Right cardiac atrium (tissue), 5 donors: ENCODE data around the gene GALNT16. TPM values are rescaled to one million over a fixed set of nuclear protein-coding genes. Genes with fewer than 3 reads are reported as not detected.

Experiments used
- ATAC-seq, 2 donors: fragments of 200-7000 bp; cut with Tn5 transposase; one replicate each; pipeline versions ENCODE4 v1.8.0 to v1.9.1; 2020; ENCODE audit warnings: moderate library complexity in 2 of 2, mild to moderate bottlenecking in 1 of 2
- DNase-seq, 3 donors: peaks; one replicate each; pipeline ENCODE4 v3.0.0-alpha.2; 2020
- H3K27ac ChIP-seq: one replicate; pipeline ENCODE4 v1.5.1; 2013; ENCODE audit warnings: mild to moderate bottlenecking, low read length, control low read depth, moderate library complexity
- H3K27me3 ChIP-seq: one replicate; pipeline ENCODE4 v1.6.1; 2013; ENCODE audit not compliant: control insufficient read depth, insufficient read depth
- H3K4me1 ChIP-seq: one replicate; pipeline ENCODE4 v1.6.1; 2013; ENCODE audit warnings: low read length; ENCODE audit not compliant: control insufficient read depth, insufficient read depth
- H3K4me3 ChIP-seq: one replicate; pipeline ENCODE4 v1.5.1; 2013; ENCODE audit warnings: low read length, control low read depth
- H3K9me3 ChIP-seq: one replicate; pipeline ENCODE4 v1.6.1; 2013; ENCODE audit warnings: low read length; ENCODE audit not compliant: control insufficient read depth
- WGBS: extraction: QIAGEN DNeasy Blood & Tissue Kit; methylation state at CpG from one replicate; pipeline ENCODE4 v1.1.7; 2013; 5-methylcytosine and 5-hydroxymethylcytosine counted together
- intact Hi-C, 4 donors: fragments of 100-400 bp; cut with DNase I; formaldehyde crosslinking; loops; one replicate each; pipeline versions ENCODE4 v1.11.0 to v1.14.0; 2022 to 2023
- polyA plus RNA-seq: library from polyadenylated mRNA; stranded (reverse); fragments of 200-250 nt; gene quantifications from one replicate; pipeline ENCODE4 v1.2.3, GENCODE V29; 2013
- total RNA-seq, 4 donors: library from RNA; stranded (reverse); fragmentation: NEBNext Ultra II Directional; extraction: Animal tissue kit (Norgen Biotek cat#: 25700); gene quantifications; one replicate each; pipeline ENCODE4 v1.2.1, GENCODE V29; 2021
- donor health status: healthy with polysubstance abuse.
- donor health status: DM: no; HTN: yes; CAD: no.
- donor health status: DM: no; HTN: no; CAD: no.
- donor health status: DM: no; HTN: yes; CAD: no; lungs with severe emphysema.
- donor health status: DM: yes; HTN: yes; CAD: no.

The GALNT16 gene
- total and polyA plus RNA-seq, 5 donors: 24.3 to 50.9 (median 33.5) TPM

- H3K4me1 ChIP-seq: no peaks in the 10 kb centered on the region
- WGBS: 91% methylated on average over 12 of the region's 12 CpGs
- no peak for DNase-seq
- no peak overlapping the region for H3K27ac ChIP-seq
- H3K4me3 ChIP-seq: no peak overlapping the region
- ATAC-seq: no peak
- no peaks in the 10 kb centered on the region for H3K9me3 ChIP-seq
- intact Hi-C loops: no loop called here
- no peaks in the 10 kb centered on the region for H3K27me3 ChIP-seq
Observed at GRCh38 chr14:69237584-69237983, 22.4 kb upstream of the GALNT16 start.

GRCh38 chr14:69238883-69239282 is 21.1 kb upstream of the GALNT16 start:
- 94% methylated on average over 4 of the region's 4 CpGs for WGBS
- Histone ChIP-seq H3K9me3 (no peaks in the 10 kb centered on the region), H3K4me3 (no peak overlapping the region), H3K27ac (no peak overlapping the region), H3K4me1 (no peaks in the 10 kb centered on the region), H3K27me3 (no peaks in the 10 kb centered on the region)
- no peak for DNase-seq
- intact Hi-C loops: no loop called here
- ATAC-seq: no peak

- DNase-seq: no peak
- peak; percentile 47 to 55 for ATAC-seq
- 64% methylated on average over 13 of the region's 13 CpGs for WGBS
- H3K27ac ChIP-seq: peak overlapping the region; percentile 13
- no peaks in the 10 kb centered on the region for H3K9me3 ChIP-seq
- H3K4me3 ChIP-seq: no peak overlapping the region
- no peaks in the 10 kb centered on the region for H3K27me3 ChIP-seq
- intact Hi-C loops: loop anchor here (5.0 to 10.0 kb wide), 6 partner anchors 104 to 222 kb away; no protein-coding TSS in a partner anchor
- H3K4me1 ChIP-seq: no peaks in the 10 kb centered on the region
Observed at GRCh38 chr14:69240527-69241173, 19.3 kb upstream of the GALNT16 start.

GRCh38 chr14:69241577-69241976 is 18.4 kb upstream of the GALNT16 start:
- 54% methylated on average over 2 of the region's 2 CpGs for WGBS
- Histone ChIP-seq H3K27me3 (no peaks in the 10 kb centered on the region), H3K4me3 (no peak overlapping the region), H3K9me3 (no peaks in the 10 kb centered on the region), H3K27ac (no peak overlapping the region), H3K4me1 (no peaks in the 10 kb centered on the region)
- intact Hi-C loops: loop anchor here (5.0 to 10.0 kb wide), 6 partner anchors 103 to 221 kb away; no protein-coding TSS in a partner anchor
- ATAC-seq (no peak), DNase-seq (no peak)

GRCh38 chr14:69242311-69243224 is 17.4 kb upstream of the GALNT16 start:
- H3K4me3 ChIP-seq: no peak overlapping the region
- H3K27ac ChIP-seq: no peak overlapping the region
- 51% methylated on average over 10 of the region's 10 CpGs for WGBS
- no peaks in the 10 kb centered on the region for H3K27me3 ChIP-seq
- intact Hi-C loops: loop anchor here (5.0 to 10.0 kb wide), 6 partner anchors 102 to 220 kb away; no protein-coding TSS in a partner anchor
- no peaks in the 10 kb centered on the region for H3K4me1 ChIP-seq
- no peaks in the 10 kb centered on the region for H3K9me3 ChIP-seq
- ATAC-seq (peak; percentile 65 to 80), DNase-seq (peak in 2 of 3 donors; percentile 44 to 46)

GRCh38 chr14:69244946-69245345 is 15.0 kb upstream of the GALNT16 start:
- no peaks in the 10 kb centered on the region for H3K9me3 ChIP-seq

GRCh38 chr14:69246331-69246730 is 13.6 kb upstream of the GALNT16 start:
- WGBS: 94% methylated on average over 3 of the region's 3 CpGs
- Histone ChIP-seq H3K9me3 (no peaks in the 10 kb centered on the region), H3K4me3 (no peak overlapping the region), H3K27me3 (no peaks in the 10 kb centered on the region), H3K27ac (no peak overlapping the region), H3K4me1 (no peaks in the 10 kb centered on the region)
- ATAC-seq (no peak), DNase-seq (no peak)
- intact Hi-C loops: loop anchor here in 3 of 4 donors (10.0 kb wide), 3 partner anchors 98 to 208 kb away; no protein-coding TSS in a partner anchor

More at GRCh38 chr14:69244946-69245345, 15.0 kb upstream of the GALNT16 start:
- intact Hi-C loops: loop anchor here (5.0 to 10.0 kb wide), 6 partner anchors 100 to 217 kb away; no protein-coding TSS in a partner anchor
- no peak for ATAC-seq
- no peak for DNase-seq
- Histone ChIP-seq H3K27ac (no peak overlapping the region), H3K4me3 (no peak overlapping the region), H3K27me3 (no peaks in the 10 kb centered on the region), H3K4me1 (no peaks in the 10 kb centered on the region)
- 91% methylated on average over 3 of the region's 3 CpGs for WGBS

GRCh38 chr14:69247676-69248440 is 12.1 kb upstream of the GALNT16 start:
- peak; percentile 69 to 70 for ATAC-seq
- Histone ChIP-seq H3K27me3 (no peaks in the 10 kb centered on the region), H3K4me3 (no peak overlapping the region), H3K9me3 (no peaks in the 10 kb centered on the region), H3K27ac (no peak overlapping the region), H3K4me1 (no peaks in the 10 kb centered on the region)
- DNase-seq: peak in 2 of 3 donors; percentile 58 to 73
- WGBS: 49% methylated on average over 3 of the region's 3 CpGs
- intact Hi-C loops: loop anchor here in 3 of 4 donors (10.0 kb wide), 3 partner anchors 97 to 207 kb away; no protein-coding TSS in a partner anchor

GRCh38 chr14:69249603-69250002 is 10.4 kb upstream of the GALNT16 start:
- intact Hi-C loops: loop anchor here in 3 of 4 donors (10.0 kb wide), 3 partner anchors 95 to 205 kb away; no protein-coding TSS in a partner anchor
- H3K9me3 ChIP-seq: no peaks in the 10 kb centered on the region
- no peak overlapping the region for H3K4me3 ChIP-seq
- DNase-seq: no peak
- H3K27ac ChIP-seq: no peak overlapping the region
- no peak for ATAC-seq
- no peaks in the 10 kb centered on the region for H3K27me3 ChIP-seq
- no peaks in the 10 kb centered on the region for H3K4me1 ChIP-seq
- 86% methylated on average over 5 of the region's 5 CpGs for WGBS

GRCh38 chr14:69252851-69253250 is 7.1 kb upstream of the GALNT16 start:
- Histone ChIP-seq H3K9me3 (no peaks in the 10 kb centered on the region), H3K4me3 (no peak overlapping the region), H3K27me3 (no peaks in the 10 kb centered on the region), H3K4me1 (no peaks in the 10 kb centered on the region), H3K27ac (no peak overlapping the region)
- 68% methylated on average over 3 of the region's 3 CpGs for WGBS
- ATAC-seq (no peak), DNase-seq (no peak)
- intact Hi-C loops: no loop called here
